K562 (cell line): Measurements from ENCODE around the gene ECI1. TPM values are rescaled to one million over a fixed set of nuclear protein-coding genes. Genes with fewer than 3 reads are reported as not detected.
A peak's percentile ranks its signal among the peaks of the same experiment; 100 is the strongest.

Experiments used
- ARID2 ChIP-seq: fragments of 450-650 bp; IDR thresholded peaks from 2 replicates; pipeline ENCODE4 v1.6.1; 2017; ENCODE audit warnings: antibody characterized with exemption, mild to moderate bottlenecking
- BHLHE40 ChIP-seq: IDR thresholded peaks from 2 replicates; pipeline ENCODE4 v1.6.1; 2011; ENCODE audit warnings: low read length, improper control_type of control experiment
- BMI1 ChIP-seq: fragments of 150-350 bp; IDR thresholded peaks from 2 replicates; pipeline ENCODE4 v1.6.1; 2014; ENCODE audit warnings: low read length
- EGR1 ChIP-seq: fragments of 450-650 bp; conservative IDR thresholded peaks from 2 replicates; pipeline ENCODE4 v1.6.1; 2017; ENCODE audit warnings: mild to moderate bottlenecking
- FOSL1 ChIP-seq: fragments of 200-800 bp; sonication (Bioruptor generic); conservative IDR thresholded peaks from 2 replicates; pipeline ENCODE4 v1.6.1; 2016; ENCODE audit warnings: missing genetic modification characterization, missing compliant biosample characterization
- FOXP1 ChIP-seq: sonication (generic); formaldehyde crosslinking; IDR thresholded peaks from 2 replicates; pipeline ENCODE4 v1.8.0; 2022; ENCODE audit warnings: mild to moderate bottlenecking, missing genetic modification reagents
- GABPA ChIP-seq: fragments of 200-800 bp; sonication (Bioruptor generic); conservative IDR thresholded peaks from 2 replicates; pipeline ENCODE4 v1.6.1; 2016; ENCODE audit warnings: low read depth, missing genetic modification characterization, missing compliant biosample characterization
- HBP1 ChIP-seq: fragments of 450-650 bp; formaldehyde crosslinking; IDR thresholded peaks from 2 replicates; pipeline ENCODE4 v1.4.0; 2022; ENCODE audit warnings: missing genetic modification characterization
- HEY1 ChIP-seq: fragments of 250-450 bp; sonication (Bioruptor Pico); IDR thresholded peaks from 2 replicates; pipeline ENCODE4 v1.5.0; 2020; ENCODE audit warnings: mild to moderate bottlenecking, moderate library complexity, borderline replicate concordance
- L3MBTL2 ChIP-seq: fragments of 450-650 bp; IDR thresholded peaks from 2 replicates; pipeline ENCODE4 v1.6.1; 2016; ENCODE audit warnings: mild to moderate bottlenecking, moderate library complexity
- POLR3G ChIP-seq: IDR thresholded peaks from 2 replicates; pipeline ENCODE4 v1.6.1; 2011; ENCODE audit not compliant: insufficient read length, insufficient replicate concordance; ENCODE audit errors: extremely low read depth
- RFX5 ChIP-seq: IDR thresholded peaks from 2 replicates; pipeline ENCODE4 v1.6.1; 2011; ENCODE audit warnings: low read depth, mild to moderate bottlenecking, improper control_type of control experiment, low read length
- SMARCC2 ChIP-seq: fragments of 450-650 bp; IDR thresholded peaks from 2 replicates; pipeline ENCODE4 v1.6.1; 2017; ENCODE audit warnings: antibody characterized with exemption, moderate library complexity, mild to moderate bottlenecking, low read depth
- SMC3 ChIP-seq: conservative IDR thresholded peaks from 2 replicates; pipeline ENCODE4 v1.6.1; 2011; ENCODE audit warnings: low read depth, low read length, improper control_type of control experiment; ENCODE audit not compliant: insufficient read depth
- ZBTB5 ChIP-seq: fragments of 450-650 bp; IDR thresholded peaks from 2 replicates; pipeline ENCODE4 v1.6.1; 2017; ENCODE audit warnings: antibody characterized with exemption
- ZFP91 ChIP-seq: sonication (generic); formaldehyde crosslinking; IDR thresholded peaks from 2 replicates; pipeline ENCODE4 v1.8.0; 2022; ENCODE audit warnings: mild to moderate bottlenecking, missing genetic modification reagents
- ZNF224 ChIP-seq: sonication (generic); formaldehyde crosslinking; IDR thresholded peaks from 2 replicates; pipeline ENCODE4 v1.8.0; 2022; ENCODE audit warnings: mild to moderate bottlenecking, missing genetic modification reagents
- ZNF277 ChIP-seq: fragments of 250-450 bp; sonication (Bioruptor Pico); IDR thresholded peaks from 2 replicates; pipeline ENCODE4 v1.8.0; 2022; ENCODE audit warnings: inconsistent platforms, mild to moderate bottlenecking, moderate library complexity, borderline replicate concordance
- ZNF57 ChIP-seq: fragments of 450-650 bp; formaldehyde crosslinking; IDR thresholded peaks from 2 replicates; pipeline ENCODE4 v1.4.0; 2020; ENCODE audit warnings: mild to moderate bottlenecking, moderate library complexity
- polyA plus RNA-seq, 8 experiments: library from polyadenylated mRNA; depleted of rRNA in 4 of 8; stranded (reverse) in 5 of 8; unstranded in 3 of 8; fragments of >200 nt; fragmentation: Nextera tagmentation in 2 of 8; fragmentation: Illumina TruSeq in 1 of 8; extraction: Ambion mirVana in 2 of 8; extraction: Trizol in 1 of 8; gene quantifications; 2 replicates each; pipeline versions ENCODE4 v1.2.1 to v1.2.3, GENCODE V29; 2011 to 2014; ENCODE audit warnings: inconsistent platforms in 1 of 8, missing spikeins in 1 of 8
- total RNA-seq, 7 experiments: library from RNA; depleted of rRNA in 6 of 7; stranded (reverse); fragments of >200 nt in 6 of 7; fragmentation: Illumina TruSeq in 2 of 7; extraction: Trizol in 2 of 7; gene quantifications; 2 replicates each; pipeline versions ENCODE4 v1.2.1 to v1.2.3, GENCODE V29; 2011 to 2021; ENCODE audit warnings: low replicate concordance in 1 of 7
- TF ChIP-seq, protein P1 (sequence below): fragments of 450-650 bp; formaldehyde crosslinking; IDR thresholded peaks from 2 replicates; pipeline ENCODE4 v1.4.0; 2020; ENCODE audit warnings: mild to moderate bottlenecking, moderate library complexity
- TF ChIP-seq, protein P2 (sequence below): fragments of 250-450 bp; sonication (Bioruptor Pico); IDR thresholded peaks from 2 replicates; pipeline ENCODE4 v1.5.0; 2020; ENCODE audit warnings: mild to moderate bottlenecking

The ECI1 gene
- total and polyA plus RNA-seq, 9 of the 15 experiments (the other 6 are each of a cell fraction or from before 2014, with no cell fraction given) = 4.7 to 189 (median 54.0) TPM

DNA sequence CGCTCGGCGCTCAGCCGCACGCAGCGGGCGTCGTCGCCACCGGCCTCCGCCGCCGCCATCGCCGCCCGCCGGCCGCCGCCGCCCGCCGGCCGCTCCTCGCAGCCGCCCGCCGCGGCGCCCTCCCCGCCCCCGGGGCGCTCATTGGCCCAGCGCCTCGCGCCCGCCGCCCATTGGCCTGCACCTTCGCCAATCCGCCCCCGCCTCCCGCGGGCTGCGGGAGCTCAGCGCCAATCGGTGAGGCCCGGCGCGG lies 36.7 kb downstream of the ECI1 start, which contains the start of gene PGP (continued):
- peak; percentile 93; the same call in 1 of the 2 replicates for TF ChIP-seq EGR1
- TF ChIP-seq, protein P1, sequence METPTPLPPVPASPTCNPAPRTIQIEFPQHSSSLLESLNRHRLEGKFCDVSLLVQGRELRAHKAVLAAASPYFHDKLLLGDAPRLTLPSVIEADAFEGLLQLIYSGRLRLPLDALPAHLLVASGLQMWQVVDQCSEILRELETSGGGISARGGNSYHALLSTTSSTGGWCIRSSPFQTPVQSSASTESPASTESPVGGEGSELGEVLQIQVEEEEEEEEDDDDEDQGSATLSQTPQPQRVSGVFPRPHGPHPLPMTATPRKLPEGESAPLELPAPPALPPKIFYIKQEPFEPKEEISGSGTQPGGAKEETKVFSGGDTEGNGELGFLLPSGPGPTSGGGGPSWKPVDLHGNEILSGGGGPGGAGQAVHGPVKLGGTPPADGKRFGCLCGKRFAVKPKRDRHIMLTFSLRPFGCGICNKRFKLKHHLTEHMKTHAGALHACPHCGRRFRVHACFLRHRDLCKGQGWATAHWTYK (CRISPR knock-in tag) = peak; percentile 63; the same call in 1 of the 2 replicates
- TF ChIP-seq ZNF57 (CRISPR knock-in tag) = no peak
- TF ChIP-seq, protein P2, sequence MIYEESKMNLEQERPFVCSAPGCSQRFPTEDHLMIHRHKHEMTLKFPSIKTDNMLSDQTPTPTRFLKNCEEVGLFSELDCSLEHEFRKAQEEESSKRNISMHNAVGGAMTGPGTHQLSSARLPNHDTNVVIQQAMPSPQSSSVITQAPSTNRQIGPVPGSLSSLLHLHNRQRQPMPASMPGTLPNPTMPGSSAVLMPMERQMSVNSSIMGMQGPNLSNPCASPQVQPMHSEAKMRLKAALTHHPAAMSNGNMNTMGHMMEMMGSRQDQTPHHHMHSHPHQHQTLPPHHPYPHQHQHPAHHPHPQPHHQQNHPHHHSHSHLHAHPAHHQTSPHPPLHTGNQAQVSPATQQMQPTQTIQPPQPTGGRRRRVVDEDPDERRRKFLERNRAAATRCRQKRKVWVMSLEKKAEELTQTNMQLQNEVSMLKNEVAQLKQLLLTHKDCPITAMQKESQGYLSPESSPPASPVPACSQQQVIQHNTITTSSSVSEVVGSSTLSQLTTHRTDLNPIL (CRISPR knock-in tag) = no peak
- no peak for TF ChIP-seq ZFP91 (CRISPR knock-in tag)
- no peak for TF ChIP-seq FOXP1 (CRISPR knock-in tag)
- TF ChIP-seq GABPA (tag) = peak; percentile 77
- no peak for TF ChIP-seq POLR3G
- TF ChIP-seq ZBTB5 = no peak
- no peak for TF ChIP-seq HEY1 (CRISPR knock-in tag)
- no peak for TF ChIP-seq SMC3
- TF ChIP-seq HBP1 (CRISPR knock-in tag) = no peak
- TF ChIP-seq RFX5 = no peak
- TF ChIP-seq BMI1 = no peak
- TF ChIP-seq ZNF277 (CRISPR knock-in tag) = no peak
- no peak for TF ChIP-seq ZNF224 (CRISPR knock-in tag)
- no peak for TF ChIP-seq L3MBTL2
- no peak for TF ChIP-seq FOSL1
- no peak for TF ChIP-seq BHLHE40
- TF ChIP-seq SMARCC2 = no peak
- TF ChIP-seq ARID2 = no peak
